SU-DHL-6 (cell line): ENCODE results near the gene TOP1.

Experiments
- EZH2phosphoT487 ChIP-seq: fragments of 200-600 bp; sonication (generic), shearing (Covaris generic); conservative IDR thresholded peaks from 2 replicates; pipeline ENCODE4 v1.6.1; 2018; ENCODE audit warnings: mild to moderate bottlenecking, antibody characterized with exemption, low read length, moderate library complexity, mixed read lengths
- TF ChIP-seq, protein P1 (sequence below): fragments of 200-600 bp; sonication (generic); IDR thresholded peaks from one replicate; pipeline ENCODE4 v1.5.1; 2017; ENCODE audit warnings: antibody characterized with exemption, mild to moderate bottlenecking, low read length, moderate library complexity; ENCODE audit not compliant: insufficient read depth, poor library complexity, severe bottlenecking

DNA sequence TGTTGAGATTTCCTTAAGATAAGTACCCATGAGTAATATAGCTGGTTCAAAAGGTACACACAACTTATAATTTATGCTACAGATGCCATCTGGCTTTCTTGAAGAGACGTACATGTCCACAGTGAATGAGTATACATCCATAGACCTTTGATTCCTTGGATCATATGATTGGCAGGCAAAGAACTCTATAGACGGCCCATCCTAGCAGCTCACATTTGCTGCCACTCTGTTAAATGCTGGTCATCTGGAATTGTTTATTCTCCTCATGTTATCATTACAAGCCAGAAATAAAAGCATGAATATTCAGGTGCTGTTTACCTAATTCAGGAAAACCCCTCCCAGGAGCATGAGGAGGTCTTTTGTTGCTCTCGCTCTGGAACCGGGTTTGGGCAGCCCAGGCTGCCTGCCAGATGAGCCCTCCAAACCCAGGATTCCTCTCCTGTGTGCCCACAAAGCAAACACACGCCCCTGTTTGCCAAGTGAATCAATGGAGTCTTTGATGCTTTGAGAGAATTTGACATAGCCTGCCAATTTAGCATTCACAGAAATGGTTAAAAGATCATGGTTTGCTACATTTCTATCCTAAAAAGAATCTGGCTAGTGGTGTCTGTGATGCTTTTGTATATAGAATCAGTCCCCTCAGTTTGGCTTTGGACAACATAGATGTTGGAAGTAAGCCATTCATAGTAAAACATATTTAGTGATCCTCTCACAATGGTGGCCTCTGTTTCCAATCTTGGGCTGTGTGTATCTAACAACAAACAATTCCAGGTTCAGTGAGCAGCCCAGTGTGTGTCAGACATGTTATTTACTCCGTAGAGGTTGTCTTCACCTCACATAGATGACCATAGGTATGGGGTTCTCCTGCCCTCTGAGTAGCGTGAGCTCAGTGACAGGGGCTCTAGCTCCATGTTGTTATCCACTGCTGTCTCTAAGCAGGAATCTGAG, 91.3 kb downstream of the TOP1 start:
- TF ChIP-seq, protein P1, sequence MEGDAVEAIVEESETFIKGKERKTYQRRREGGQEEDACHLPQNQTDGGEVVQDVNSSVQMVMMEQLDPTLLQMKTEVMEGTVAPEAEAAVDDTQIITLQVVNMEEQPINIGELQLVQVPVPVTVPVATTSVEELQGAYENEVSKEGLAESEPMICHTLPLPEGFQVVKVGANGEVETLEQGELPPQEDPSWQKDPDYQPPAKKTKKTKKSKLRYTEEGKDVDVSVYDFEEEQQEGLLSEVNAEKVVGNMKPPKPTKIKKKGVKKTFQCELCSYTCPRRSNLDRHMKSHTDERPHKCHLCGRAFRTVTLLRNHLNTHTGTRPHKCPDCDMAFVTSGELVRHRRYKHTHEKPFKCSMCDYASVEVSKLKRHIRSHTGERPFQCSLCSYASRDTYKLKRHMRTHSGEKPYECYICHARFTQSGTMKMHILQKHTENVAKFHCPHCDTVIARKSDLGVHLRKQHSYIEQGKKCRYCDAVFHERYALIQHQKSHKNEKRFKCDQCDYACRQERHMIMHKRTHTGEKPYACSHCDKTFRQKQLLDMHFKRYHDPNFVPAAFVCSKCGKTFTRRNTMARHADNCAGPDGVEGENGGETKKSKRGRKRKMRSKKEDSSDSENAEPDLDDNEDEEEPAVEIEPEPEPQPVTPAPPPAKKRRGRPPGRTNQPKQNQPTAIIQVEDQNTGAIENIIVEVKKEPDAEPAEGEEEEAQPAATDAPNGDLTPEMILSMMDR: no peak
- no peak for TF ChIP-seq EZH2phosphoT487
